GM12878 (cell line): ENCODE data around the gene PGM5. TPM values are rescaled to one million over a fixed set of nuclear protein-coding genes. Genes with fewer than 3 reads are reported as not detected.

ENCODE experiments used
- ATAC-seq: fragments of 200-7000 bp; cut with Tn5 transposase; 3 replicates; pipeline ENCODE4 v1.9.1; 2020; ENCODE audit warnings: mild to moderate bottlenecking, moderate library complexity
- BruUV-seq: library from RNA; stranded (reverse); fragments of 400-500 nt; replicated peaks from 2 replicates; lab custom pipeline; 2021; lab: Mats Ljungman, UMichigan
- CTCF ChIA-PET: fragments of 300-600 bp; sonication (Branson Sonifier 250); formaldehyde crosslinking; extraction: SDS; loops from one replicate; lab custom pipeline; 2021; ENCODE audit warnings: inconsistent platforms; lab: Yijun Ruan, JAX
- POLR2A ChIA-PET: fragments of 350-600 bp; formaldehyde crosslinking; extraction: SDS; loops from one replicate; lab custom pipeline; 2021; ENCODE audit warnings: inconsistent platforms; lab: Charles Lee
- RAD21 ChIA-PET: fragments of 300-600 bp; sonication (Branson Sonifier 250); formaldehyde crosslinking; loops from one replicate; lab custom pipeline; 2023; ENCODE audit warnings: antibody characterized with exemption; ENCODE audit not compliant: unreplicated experiment; lab: Charles Lee
- SMC1A ChIA-PET: fragments of 300-600 bp; sonication (Branson Sonifier 250); formaldehyde crosslinking; loops from one replicate; lab custom pipeline; 2023; ENCODE audit not compliant: unreplicated experiment, uncharacterized antibody; lab: Charles Lee
- DNase-seq: peaks from one replicate; pipeline ENCODE4 v3.0.0-alpha.2; 2011; ENCODE audit warnings: low read depth, low spot score
- FAIRE-seq: peaks from 3 replicates; lab custom pipeline; 2011; peaks lifted over from hg19 to GRCh38; lab: Jason Lieb, UNC
- H2AFZ ChIP-seq: 2 replicates; pipeline ENCODE4 v1.6.0; 2011; ENCODE audit warnings: low read depth, low read length, control low read depth; ENCODE audit not compliant: control insufficient read depth
- H3K27ac ChIP-seq: 2 replicates; pipeline ENCODE4 v1.5.1; 2011; ENCODE audit warnings: control low read depth; ENCODE audit not compliant: control insufficient read depth, insufficient read depth
- H3K27me3 ChIP-seq, 2 experiments: replicated peaks in 1 of 2; 2 replicates each; pipeline versions ENCODE4 v1.6.0 to v1.6.1; 2011; ENCODE audit warnings: low read length in 1 of 2; ENCODE audit not compliant: control insufficient read depth in 2 of 2, insufficient read depth in 2 of 2
- H3K36me3 ChIP-seq, 2 experiments: 2 replicates each; pipeline ENCODE4 v1.5.1; 2011; ENCODE audit warnings: low read length in 1 of 2; ENCODE audit not compliant: control insufficient read depth in 2 of 2, insufficient read depth in 2 of 2
- H3K4me1 ChIP-seq: 2 replicates; pipeline ENCODE4 v1.6.1; 2011; ENCODE audit warnings: mild to moderate bottlenecking, low read length, moderate library complexity, mixed read lengths; ENCODE audit not compliant: control insufficient read depth, insufficient read depth
- H3K4me2 ChIP-seq: 2 replicates; pipeline ENCODE4 v1.6.0; 2011; ENCODE audit warnings: control low read depth; ENCODE audit not compliant: control insufficient read depth, insufficient read depth
- H3K4me3 ChIP-seq: fragments of 200-600 bp; sonication (generic); 2 replicates; pipeline ENCODE4 v1.5.1; 2016
- H3K79me2 ChIP-seq: 2 replicates; pipeline ENCODE4 v1.6.0; 2011; ENCODE audit warnings: low read length; ENCODE audit not compliant: control insufficient read depth, insufficient read depth
- H3K9ac ChIP-seq: 2 replicates; pipeline ENCODE4 v1.8.0; 2011; ENCODE audit warnings: low read length, control low read depth, mixed read lengths; ENCODE audit not compliant: control insufficient read depth, insufficient read depth
- H3K9me3 ChIP-seq: replicated peaks from 3 replicates; pipeline ENCODE4 v1.5.1; 2011; ENCODE audit warnings: mild to moderate bottlenecking, low read length; ENCODE audit not compliant: control insufficient read depth, insufficient read depth
- H4K20me1 ChIP-seq: 2 replicates; pipeline ENCODE4 v1.6.0; 2011; ENCODE audit not compliant: control insufficient read depth, insufficient read depth
- BMI1 ChIP-seq: fragments of 450-650 bp; IDR thresholded peaks from 2 replicates; pipeline ENCODE4 v1.6.1; 2016; ENCODE audit warnings: mild to moderate bottlenecking, moderate library complexity, borderline replicate concordance
- CTCF ChIP-seq, 3 experiments: IDR thresholded peaks in 2 of 3; conservative IDR thresholded peaks in 1 of 3; 2 replicates each; pipeline ENCODE4 v1.5.1; 2011; ENCODE audit warnings: low read depth in 3 of 3, low read length in 3 of 3, mild to moderate bottlenecking in 3 of 3, control low read depth in 2 of 3, moderate library complexity in 2 of 3, inconsistent platforms in 1 of 3, mixed read lengths in 1 of 3; ENCODE audit not compliant: control insufficient read depth in 2 of 3, insufficient read depth in 1 of 3; ENCODE audit errors: extremely low read depth in 1 of 3
- E2F4 ChIP-seq: IDR thresholded peaks from 2 replicates; pipeline ENCODE4 v1.6.1; 2012; ENCODE audit warnings: low read depth, low read length, improper control_type of control experiment
- MEF2B ChIP-seq: fragments of 450-650 bp; IDR thresholded peaks from 2 replicates; pipeline ENCODE4 v1.6.1; 2018; ENCODE audit warnings: mild to moderate bottlenecking, moderate library complexity; ENCODE audit not compliant: partially characterized antibody, poor library complexity, severe bottlenecking
- PAX5 ChIP-seq: IDR thresholded peaks from 2 replicates; pipeline ENCODE4 v1.6.1; 2011; ENCODE audit warnings: low read depth, low read length, borderline replicate concordance
- RAD21 ChIP-seq: IDR thresholded peaks from 2 replicates; pipeline ENCODE4 v1.6.1; 2011; ENCODE audit warnings: mild to moderate bottlenecking, low read depth, low read length, moderate library complexity; ENCODE audit not compliant: insufficient read depth
- SMC3 ChIP-seq: IDR thresholded peaks from 2 replicates; pipeline ENCODE4 v1.6.1; 2011; ENCODE audit warnings: low read length, improper control_type of control experiment, borderline replicate concordance
- STAT3 ChIP-seq: IDR thresholded peaks from 2 replicates; pipeline ENCODE4 v1.6.1; 2011; ENCODE audit warnings: low read depth, low read length, improper control_type of control experiment
- TARDBP ChIP-seq: IDR thresholded peaks from 2 replicates; pipeline ENCODE4 v1.6.1; 2016; ENCODE audit warnings: borderline replicate concordance
- ZNF384 ChIP-seq: IDR thresholded peaks from 2 replicates; pipeline ENCODE4 v1.6.1; 2012; ENCODE audit warnings: low read depth, mild to moderate bottlenecking, low read length, improper control_type of control experiment, borderline replicate concordance
- WGBS: methylation state at CpG from one replicate; pipeline ENCODE4 v1.1.6; 2016; ENCODE audit warnings: low lambda C conversion rate; ENCODE audit not compliant: insufficient replicate concordance, insufficient coverage; ENCODE audit errors: missing lambda C conversion rate; 5-methylcytosine and 5-hydroxymethylcytosine counted together
- in situ Hi-C: fragments of 300-500 bp; cut with MboI; formaldehyde crosslinking; loops from 9 replicates; pipeline ENCODE4 v1.14.3; 2018; ENCODE audit warnings: mixed read lengths
- intact Hi-C: fragments of 100-400 bp; cut with micrococcal nuclease; formaldehyde crosslinking; loops from one replicate; pipeline ENCODE4 v1.14.2; 2022; ENCODE audit not compliant: unreplicated experiment
- polyA plus RNA-seq, 11 experiments: library from polyadenylated mRNA; depleted of rRNA in 4 of 11; unstranded in 6 of 11; stranded (reverse) in 5 of 11; fragments of >200 nt; fragmentation: Nextera tagmentation in 4 of 11; fragmentation: Illumina TruSeq in 1 of 11; extraction: Ambion mirVana in 4 of 11; extraction: Trizol in 1 of 11; gene quantifications; 1 replicate in 1 of 11; 2 replicates in 10 of 11; pipeline versions ENCODE4 v1.2.1 to v1.2.3, GENCODE V29; 2011 to 2016; ENCODE audit warnings: inconsistent platforms in 2 of 11, missing spikeins in 2 of 11, low read depth in 1 of 11
- total RNA-seq, 4 experiments: library from RNA; depleted of rRNA in 3 of 4; stranded (reverse); fragments of >200 nt in 3 of 4; fragmentation: Illumina TruSeq in 1 of 4; extraction: Trizol in 1 of 4; gene quantifications; 2 replicates each; pipeline versions ENCODE4 v1.2.1 to v1.2.3, GENCODE V29; 2013 to 2021

Gene PGM5
- total and polyA plus RNA-seq, 10 of the 15 experiments (the other 5 are each of a cell fraction or from before 2014, with no cell fraction given), result 0.28 to 0.73 TPM; not detected in 8

- intact Hi-C loops (loop anchor here (5.0 kb wide), 1 partner anchor 60 kb away; no protein-coding TSS in a partner anchor), in situ Hi-C loops (no loop called here)
- ChIA-PET POLR2A (no interaction called here), RAD21 (interaction anchor here (1.4 kb wide), 1 partner anchor 53 kb away, joined by 4 read pairs; no protein-coding TSS in a partner anchor), SMC1A (interaction anchor here (0.8 to 1.4 kb wide), 5 partner anchors 24 to 165 kb away, joined by 3 to 6 read pairs (median 4); no protein-coding TSS in a partner anchor)
- no peak overlapping the region for H3K4me2 ChIP-seq
- H3K9ac ChIP-seq, result no peak overlapping the region
- no peak overlapping the region for H3K27ac ChIP-seq
- no peaks in the 10 kb centered on the region for H3K79me2 ChIP-seq
- no peak overlapping the region for H3K4me3 ChIP-seq
- no peaks in the 10 kb centered on the region for H3K9me3 ChIP-seq
- ATAC-seq, result peak; percentile 39; the same call in 2 of the 3 replicates
- no peaks in the 10 kb centered on the region for H4K20me1 ChIP-seq
- DNase-seq, result no peak
- peaks cover 3% of the 10 kb centered on the region; the same call in 1 of the 2 replicates for H3K4me1 ChIP-seq
- H2AFZ ChIP-seq, result no peak overlapping the region
- TF ChIP-seq E2F4 (no peak), CTCF (IDR thresholded peaks at IDR 0.05 in 2 of 3, conservative IDR thresholded peaks at IDR 0.05 in 1 of 3; ENCODE audit: control insufficient read depth in 2 of 3, extremely low read depth in 1 of 3, insufficient read depth in 1 of 3, low read depth in 3 of 3, low read length in 3 of 3) (peak; percentile 36 to 53 (median 50); a peak in 5 of 6 replicates), TARDBP (no peak), PAX5 (no peak), STAT3 (no peak), ZNF384 (peak; percentile 76), SMC3 (peak; percentile 40; the same call in 1 of the 2 replicates), BMI1 (no peak), MEF2B (no peak), RAD21 (peak; percentile 52)
- TF ChIP-seq, all 136 proteins: peak for 4
- WGBS, result 63% methylated on average over 7 of the region's 7 CpGs
- Histone ChIP-seq H3K36me3 (no peaks in the 10 kb centered on the region), H3K27me3 (no peaks in the 10 kb centered on the region; a peak in 1 of 4 replicates)
- no TSS peak for BruUV-seq
- no peak for FAIRE-seq
- CTCF ChIA-PET, result interaction anchor here (0.8 to 3.2 kb wide), 6 partner anchors 9 to 363 kb away, joined by 3 to 11 read pairs (median 5); no protein-coding TSS in a partner anchor
Observed at GRCh38 chr9:68507130-68507805, 150.9 kb downstream of the PGM5 start.
